IPS DF 6.9 (cell line): ENCODE measurements around the gene EPB41.
"Not testable (repeated sequence)": the region's sequence is repeated elsewhere in the genome, so short reads cannot be mapped to it uniquely, and the experiment has no call there.

Source experiments
- DNase-seq: peaks from one replicate; pipeline ENCODE4 v3.0.0-alpha.2; 2013; ENCODE audit warnings: low read depth, low spot score
- H3K27ac ChIP-seq: one replicate; pipeline ENCODE4 v1.5.1; 2013; ENCODE audit warnings: low read length, control low read depth
- H3K27me3 ChIP-seq: 2 replicates; pipeline ENCODE4 v1.6.1; 2013; ENCODE audit warnings: mild to moderate bottlenecking, low read length; ENCODE audit not compliant: control insufficient read depth, insufficient read depth
- H3K36me3 ChIP-seq: 2 replicates; pipeline ENCODE4 v1.6.1; 2013; ENCODE audit warnings: low read length; ENCODE audit not compliant: control insufficient read depth, insufficient read depth
- H3K4me1 ChIP-seq: 2 replicates; pipeline ENCODE4 v1.6.1; 2013; ENCODE audit warnings: low read length; ENCODE audit not compliant: control insufficient read depth, insufficient read depth
- H3K4me3 ChIP-seq: 2 replicates; pipeline ENCODE4 v1.5.1; 2013; ENCODE audit warnings: mild to moderate bottlenecking, low read length
- H3K9me3 ChIP-seq: 2 replicates; pipeline ENCODE4 v1.6.1; 2013; ENCODE audit warnings: low read length, inconsistent platforms; ENCODE audit not compliant: control insufficient read depth, insufficient read depth
- WGBS: extraction: QIAGEN DNeasy Blood & Tissue Kit; methylation state at CpG from one replicate; pipeline ENCODE4 v1.1.7; 2013; ENCODE audit warnings: mixed read lengths, missing lambda C conversion rate; ENCODE audit not compliant: insufficient read length, insufficient coverage; 5-methylcytosine and 5-hydroxymethylcytosine counted together

The EPB41 gene

DNA sequence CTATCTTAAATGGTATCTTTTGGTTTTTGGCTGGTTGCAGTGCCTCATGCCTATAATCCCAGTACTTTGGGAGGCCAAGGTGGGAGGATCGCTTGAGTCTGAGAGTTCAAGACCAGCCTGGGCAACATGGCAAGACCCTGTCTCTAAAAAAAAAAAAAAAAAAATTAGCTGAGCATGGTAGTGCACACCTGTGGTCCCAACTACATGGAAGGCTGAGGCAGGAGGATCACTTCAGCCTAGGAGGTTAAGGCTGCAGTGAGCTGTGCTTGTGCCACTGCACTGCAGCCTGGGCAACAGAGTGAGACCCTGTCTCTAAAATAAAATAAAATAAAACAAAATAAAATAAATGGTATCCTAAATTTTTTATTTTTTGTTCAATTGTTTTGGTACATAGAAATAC lies 131.3 kb downstream of the EPB41 start:
- not testable (repeated sequence) for DNase-seq, H3K36me3 ChIP-seq, H3K4me3 ChIP-seq, H3K9me3 ChIP-seq, H3K27me3 ChIP-seq, H3K27ac ChIP-seq, H3K4me1 ChIP-seq
- WGBS = no CpG with 5 or more reads among the region's 1 CpG

DNA sequence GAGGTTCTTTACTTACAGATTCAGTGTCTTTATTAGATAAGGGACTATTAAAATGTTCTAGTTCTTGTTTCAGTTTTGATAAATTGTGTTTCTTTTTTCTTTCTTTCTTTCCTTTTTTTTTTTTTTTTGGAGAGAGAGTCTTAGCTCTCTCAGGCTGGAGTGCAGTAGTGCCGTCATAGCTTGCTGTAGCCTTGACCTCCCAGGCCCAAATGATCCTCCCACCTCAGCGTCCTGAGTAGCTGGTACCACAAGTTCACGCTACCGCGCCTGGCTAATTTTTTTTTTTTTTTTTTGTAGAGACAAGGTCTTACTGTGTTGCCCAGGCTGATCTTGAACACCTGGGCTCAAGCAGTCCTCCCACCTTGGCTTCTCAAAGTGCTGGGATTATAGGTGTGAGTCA lies 132.8 kb downstream of the EPB41 start:
- no peak overlapping the region for H3K27ac ChIP-seq
- no CpG with 5 or more reads among the region's 5 CpGs for WGBS
- no peaks in the 10 kb centered on the region for H3K36me3 ChIP-seq

GRCh38 chr1:29050166-29050565 lies 135.8 kb downstream of the EPB41 start:
- DNase-seq = no peak
- H3K27ac ChIP-seq = no peak overlapping the region
- H3K4me1 ChIP-seq = no peaks in the 10 kb centered on the region
- no peak overlapping the region for H3K4me3 ChIP-seq
- no peaks in the 10 kb centered on the region for H3K36me3 ChIP-seq
- no CpG with 5 or more reads among the region's 1 CpG for WGBS
- H3K27me3 ChIP-seq = no peaks in the 10 kb centered on the region
- H3K9me3 ChIP-seq = no peaks in the 10 kb centered on the region

More for the DNA sequence above, 132.8 kb downstream of the EPB41 start:
- no peak overlapping the region for H3K4me3 ChIP-seq
- no peaks in the 10 kb centered on the region for H3K9me3 ChIP-seq
- no peaks in the 10 kb centered on the region for H3K4me1 ChIP-seq
- no peak for DNase-seq
- H3K27me3 ChIP-seq = no peaks in the 10 kb centered on the region

GRCh38 chr1:29052100-29052499 lies 137.7 kb downstream of the EPB41 start:
- WGBS = no CpG with 5 or more reads among the region's 2 CpGs

GRCh38 chr1:29052941-29053340 lies 138.6 kb downstream of the EPB41 start:
- H3K4me3 ChIP-seq = no peak overlapping the region
- no peaks in the 10 kb centered on the region for H3K36me3 ChIP-seq
- WGBS = no CpG with 5 or more reads among the region's 7 CpGs
- H3K9me3 ChIP-seq = no peaks in the 10 kb centered on the region
- DNase-seq = no peak
- no peaks in the 10 kb centered on the region for H3K27me3 ChIP-seq
- no peak overlapping the region for H3K27ac ChIP-seq
- H3K4me1 ChIP-seq = no peaks in the 10 kb centered on the region

More at GRCh38 chr1:29052100-29052499, 137.7 kb downstream of the EPB41 start:
- Histone ChIP-seq H3K27me3 (no peaks in the 10 kb centered on the region), H3K36me3 (no peaks in the 10 kb centered on the region), H3K4me3 (no peak overlapping the region), H3K4me1 (no peaks in the 10 kb centered on the region), H3K9me3 (no peaks in the 10 kb centered on the region), H3K27ac (no peak overlapping the region)
- no peak for DNase-seq

GRCh38 chr1:29055160-29055559 lies 140.8 kb downstream of the EPB41 start:
- Histone ChIP-seq H3K27me3 (no peaks in the 10 kb centered on the region), H3K36me3 (no peaks in the 10 kb centered on the region), H3K4me1 (no peaks in the 10 kb centered on the region), H3K4me3 (no peak overlapping the region), H3K9me3 (no peaks in the 10 kb centered on the region), H3K27ac (no peak overlapping the region)
- DNase-seq = no peak
- no CpG with 5 or more reads among the region's 1 CpG for WGBS

GRCh38 chr1:29056256-29056655 lies 141.9 kb downstream of the EPB41 start:
- H3K27ac ChIP-seq = no peak overlapping the region
- no CpG with 5 or more reads among the region's 4 CpGs for WGBS
- no peak overlapping the region for H3K4me3 ChIP-seq
- H3K36me3 ChIP-seq = no peaks in the 10 kb centered on the region
- H3K9me3 ChIP-seq = no peaks in the 10 kb centered on the region
- H3K27me3 ChIP-seq = no peaks in the 10 kb centered on the region
- H3K4me1 ChIP-seq = no peaks in the 10 kb centered on the region
- DNase-seq = no peak

DNA sequence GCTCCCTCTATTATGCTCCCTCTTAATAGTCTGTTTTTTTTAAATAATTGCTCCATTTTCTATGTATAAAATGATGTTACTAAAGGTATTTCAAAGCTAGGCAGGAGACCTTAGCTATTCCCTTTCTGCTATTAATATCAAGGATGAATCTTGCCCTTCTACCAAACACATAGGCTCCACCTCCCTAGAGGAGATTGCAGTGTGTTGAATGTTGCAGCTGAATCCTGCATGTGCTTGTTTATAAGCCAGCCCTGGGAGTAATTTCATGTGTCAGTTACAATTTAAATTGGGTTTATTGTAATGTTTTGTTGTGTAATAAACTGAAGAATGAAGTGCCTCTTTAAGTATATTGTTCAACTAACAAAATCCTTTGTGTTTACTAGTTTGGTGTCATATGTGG lies 143.3 kb downstream of the EPB41 start:
- Histone ChIP-seq H3K4me1 (no peaks in the 10 kb centered on the region), H3K9me3 (no peaks in the 10 kb centered on the region), H3K27ac (no peak overlapping the region), H3K36me3 (no peaks in the 10 kb centered on the region), H3K4me3 (no peak overlapping the region), H3K27me3 (no peaks in the 10 kb centered on the region)
- no peak for DNase-seq

- DNase-seq = no peak
- H3K9me3 ChIP-seq = no peaks in the 10 kb centered on the region
- no peaks in the 10 kb centered on the region for H3K27me3 ChIP-seq
- H3K4me1 ChIP-seq = no peaks in the 10 kb centered on the region
- no peak overlapping the region for H3K27ac ChIP-seq
- no CpG with 5 or more reads among the region's 4 CpGs for WGBS
- no peak overlapping the region for H3K4me3 ChIP-seq
- no peaks in the 10 kb centered on the region for H3K36me3 ChIP-seq
These were observed 148.0 kb downstream of the EPB41 start for GRCh38 chr1:29062157-29062942.

- no CpG with 5 or more reads among the region's 1 CpG for WGBS
- H3K4me3 ChIP-seq = no peak overlapping the region
- H3K4me1 ChIP-seq = no peaks in the 10 kb centered on the region
- H3K9me3 ChIP-seq = no peaks in the 10 kb centered on the region
- H3K27ac ChIP-seq = no peak overlapping the region
- no peaks in the 10 kb centered on the region for H3K36me3 ChIP-seq
- no peak for DNase-seq
- H3K27me3 ChIP-seq = no peaks in the 10 kb centered on the region
These were observed 149.7 kb downstream of the EPB41 start for GRCh38 chr1:29064064-29064463.

DNA sequence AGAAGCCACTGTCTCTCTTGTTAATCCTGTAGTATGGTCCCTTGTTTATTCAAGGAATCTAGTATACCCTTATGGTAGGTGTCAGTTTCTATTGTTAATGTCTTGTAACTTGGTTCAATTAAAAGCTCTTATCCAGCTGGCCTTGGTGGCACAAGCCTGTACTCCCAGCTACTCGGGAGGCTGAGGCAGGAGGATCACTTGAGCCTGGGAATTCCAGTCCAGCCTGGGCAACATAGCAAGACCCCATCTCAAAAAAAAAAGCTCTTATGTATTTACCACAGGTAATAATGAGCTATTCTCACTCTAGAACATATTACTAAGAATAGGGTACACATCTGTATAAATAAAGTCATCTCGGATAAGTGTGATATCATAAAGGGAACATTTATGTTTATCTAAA lies 162.8 kb downstream of the EPB41 start:
- Histone ChIP-seq H3K27me3 (no peaks in the 10 kb centered on the region), H3K4me3 (no peak overlapping the region), H3K27ac (no peak overlapping the region), H3K36me3 (no peaks in the 10 kb centered on the region), H3K9me3 (no peaks in the 10 kb centered on the region), H3K4me1 (no peaks in the 10 kb centered on the region)
- no CpG with 5 or more reads among the region's 2 CpGs for WGBS
- no peak for DNase-seq
